Activated CD4-positive, alpha-beta T cell treated with anti-CD3 and anti-CD28 coated beads, Interleukin-2, Interleukin-4, amounts not matched to agents 100 ng/mL and 50 ng/mL, durations not matched to agents 16 hours and 8 hours (primary cell): Measurements from ENCODE around the gene FAM185A.
"Not testable (repeated sequence)": the region's sequence is repeated elsewhere in the genome, so short reads cannot be mapped to it uniquely, and the experiment has no call there.

Experiments used
- DNase-seq: peaks from one replicate; pipeline ENCODE4 v3.0.0-alpha.2; 2020; ENCODE audit warnings: low spot score

The FAM185A gene

DNA sequence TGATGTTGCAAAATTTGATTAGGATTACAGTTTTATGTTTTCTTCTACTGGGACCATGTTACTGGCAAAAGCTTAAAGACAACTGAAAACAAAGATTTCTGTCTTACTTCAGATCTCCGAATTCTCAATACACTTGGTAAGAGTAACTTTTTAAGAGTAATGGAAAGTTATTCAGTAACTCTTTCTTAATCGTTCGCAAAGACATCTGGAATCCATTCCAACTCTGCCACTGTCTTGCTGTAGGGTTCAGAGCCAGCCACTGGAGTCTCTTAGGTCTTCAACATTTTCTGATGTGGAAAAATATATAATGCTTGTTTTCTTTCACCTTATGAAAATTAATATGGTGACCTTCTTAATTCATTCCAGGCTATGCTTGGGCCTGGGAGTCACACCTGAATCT is 29.9 kb downstream of the FAM185A start:
- not testable (repeated sequence) for DNase-seq

DNA sequence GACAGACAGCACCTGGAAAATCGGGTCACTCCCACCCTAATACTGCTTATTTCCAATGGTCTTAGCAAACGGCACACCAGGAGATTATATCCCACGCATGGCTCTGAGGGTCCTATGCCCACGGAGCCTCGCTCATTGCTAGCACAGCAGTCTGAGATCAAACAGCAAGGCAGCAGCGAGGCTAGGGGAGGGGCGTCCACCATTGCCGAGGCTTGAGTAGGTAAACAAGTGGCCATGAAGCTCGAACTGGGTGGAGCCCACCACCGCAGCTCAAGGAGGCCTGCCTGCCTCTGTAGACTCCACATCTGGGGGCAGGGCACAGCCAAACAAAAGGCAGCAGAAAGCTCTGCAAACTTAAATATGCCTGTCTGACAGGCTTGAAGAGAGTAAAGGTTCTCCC is 32.1 kb downstream of the FAM185A start:
- not testable (repeated sequence) for DNase-seq

DNA sequence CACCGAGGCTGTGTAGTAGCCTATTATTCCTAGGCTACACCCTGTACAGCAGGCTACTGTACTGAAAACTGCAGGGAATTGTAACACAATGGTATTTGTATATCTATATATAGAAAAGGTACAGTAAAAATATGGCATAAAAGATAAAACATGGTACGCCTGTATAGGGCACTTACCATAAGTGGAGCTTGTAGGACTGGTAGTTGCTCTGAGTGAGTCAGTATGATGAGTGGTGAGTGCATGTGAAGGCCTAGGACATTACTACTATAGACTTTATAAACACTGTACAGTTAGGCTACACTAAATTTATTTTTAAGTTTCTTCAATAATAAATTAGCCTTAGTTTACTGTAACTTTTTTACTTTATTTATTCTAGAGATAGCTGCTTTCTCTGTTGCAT is 40.0 kb downstream of the FAM185A start:
- not testable (repeated sequence) for DNase-seq

DNA sequence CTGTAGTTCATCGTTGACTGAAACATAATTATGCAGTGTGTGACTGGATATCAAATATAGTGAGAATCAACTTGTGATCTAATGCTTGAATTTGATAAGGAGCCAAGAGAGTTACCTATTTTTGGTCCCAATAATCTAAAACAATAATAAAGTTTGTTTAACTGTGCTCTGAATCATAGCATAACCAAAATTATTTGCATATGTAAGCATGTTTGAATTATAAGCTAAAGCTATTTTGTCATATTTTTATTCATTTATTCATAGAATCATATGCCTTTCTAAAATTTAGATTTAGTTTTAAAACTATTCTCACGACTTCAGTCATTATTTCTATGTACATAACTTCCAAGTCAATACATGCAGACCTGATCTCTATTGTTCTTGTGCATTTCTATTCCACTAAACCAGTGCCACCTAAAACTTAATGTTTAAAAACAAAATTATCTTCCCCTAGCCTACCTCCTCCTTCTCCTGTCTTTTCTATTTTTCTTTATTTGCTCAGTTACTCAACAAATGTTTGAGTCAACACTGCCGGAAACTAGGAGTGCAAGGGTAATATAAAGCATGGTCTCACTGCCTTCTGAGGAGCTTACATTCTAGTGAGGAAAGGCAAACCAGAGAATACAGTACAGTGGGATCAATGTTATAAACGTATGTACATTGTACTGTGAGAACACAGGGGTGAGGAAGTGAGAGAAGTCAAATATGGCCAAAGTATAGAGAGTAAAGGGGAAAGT is 41.7 kb downstream of the FAM185A start:
- not testable (repeated sequence) for DNase-seq

DNA sequence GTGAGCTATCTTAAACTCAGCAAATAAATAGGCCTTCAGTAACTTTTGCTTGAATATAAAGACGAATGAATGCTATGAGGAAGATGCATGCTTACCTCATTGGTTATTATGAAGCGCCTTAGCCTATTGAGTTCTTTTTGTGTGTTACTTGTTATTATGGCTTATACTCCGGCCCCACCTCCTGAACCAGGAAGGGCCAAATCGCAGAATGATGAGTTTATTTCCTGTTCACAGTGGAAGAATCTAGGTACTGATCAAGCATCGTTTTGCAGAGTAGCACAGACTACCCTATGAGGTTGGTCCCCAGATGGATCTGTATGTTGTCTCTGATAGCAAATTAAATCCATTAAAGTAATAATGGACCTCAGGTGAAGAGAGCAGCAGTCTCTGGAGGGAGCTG is 42.6 kb downstream of the FAM185A start:
- DNase-seq = not testable (repeated sequence)

DNA sequence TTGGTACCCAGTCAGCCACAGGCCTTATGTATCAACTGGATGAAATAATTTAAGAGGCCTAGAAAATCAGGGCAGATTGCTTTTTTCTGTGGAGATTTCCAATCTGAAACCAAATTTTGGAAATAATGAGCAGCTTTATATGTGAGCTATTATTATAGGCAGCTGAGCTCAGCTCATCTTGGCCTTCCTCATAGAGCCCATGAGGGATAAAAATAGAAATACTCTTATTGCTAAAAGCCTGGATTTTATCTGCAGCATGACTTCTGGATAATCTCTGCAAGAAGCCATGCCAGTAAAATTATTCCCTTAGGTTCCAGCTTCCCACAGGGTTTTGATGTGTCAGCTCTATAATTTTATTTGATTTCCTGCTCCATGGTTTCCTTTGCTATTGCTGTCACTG is 43.0 kb downstream of the FAM185A start:
- DNase-seq = not testable (repeated sequence)

DNA sequence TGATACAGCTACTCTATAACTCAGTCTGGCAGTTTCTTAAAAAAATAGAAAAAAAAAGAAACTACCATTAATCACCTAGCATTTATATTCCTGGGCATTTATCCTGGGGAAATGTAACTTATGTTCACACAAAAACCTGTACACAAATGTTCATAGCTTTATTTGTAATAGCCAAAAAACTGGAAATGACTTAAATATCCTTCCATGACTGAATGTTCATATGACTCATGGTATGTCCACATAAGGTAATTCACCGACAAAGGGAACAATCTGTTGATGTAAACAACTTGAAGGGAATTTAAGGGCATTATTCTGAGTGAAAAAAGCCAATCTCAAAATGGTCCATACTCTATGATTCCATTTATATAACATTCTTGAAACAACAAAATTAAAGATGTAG is 45.8 kb downstream of the FAM185A start:
- not testable (repeated sequence) for DNase-seq

DNA sequence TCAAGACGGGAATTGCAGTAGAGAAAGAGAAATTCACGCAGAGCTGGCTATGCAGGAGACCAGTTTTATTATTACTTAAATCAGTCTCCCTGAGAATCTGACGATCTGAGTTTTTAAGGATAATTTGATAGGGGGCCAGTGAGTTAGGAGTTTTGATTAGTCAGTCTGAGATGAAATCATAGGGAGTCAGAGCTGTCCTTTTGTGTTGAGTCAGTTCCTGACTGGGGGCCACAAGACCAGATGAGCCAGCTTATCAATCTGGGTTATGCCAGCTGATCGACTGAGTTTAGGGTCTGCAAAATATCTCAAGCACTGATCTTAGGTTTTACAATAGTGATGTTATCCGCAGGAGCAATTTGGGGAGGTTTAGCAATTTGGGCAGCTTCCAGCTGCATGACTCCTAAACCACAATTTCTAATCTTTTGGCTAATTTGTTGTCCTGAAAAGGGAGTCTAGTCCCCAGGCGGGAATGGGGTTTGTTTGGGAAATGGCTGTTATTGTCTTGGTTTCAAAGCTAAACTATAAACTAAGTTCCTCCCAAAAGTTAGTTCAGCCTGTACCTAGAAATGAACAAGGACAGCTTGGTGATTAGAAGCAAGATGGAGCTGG is 47.3 kb downstream of the FAM185A start:
- not testable (repeated sequence) for DNase-seq

DNA sequence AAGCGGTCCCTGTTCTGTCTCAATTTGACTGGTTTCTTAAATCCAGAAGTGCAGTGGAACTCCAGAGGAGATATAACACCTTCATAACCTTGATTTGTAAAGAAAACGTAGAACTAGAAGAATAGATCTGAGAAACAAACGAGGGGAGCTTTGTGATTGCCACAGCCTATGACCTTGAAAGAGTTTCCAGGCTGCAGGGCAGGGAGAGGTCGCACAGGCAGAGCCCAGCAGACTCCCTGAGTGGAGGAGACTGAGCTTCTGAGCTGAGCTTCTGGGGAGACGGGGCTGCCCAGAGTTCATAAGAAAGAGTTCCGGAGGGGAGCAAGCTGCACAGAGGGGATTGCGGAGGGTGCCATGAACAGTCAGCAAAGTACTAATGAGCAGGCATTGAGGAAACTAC is 57.8 kb downstream of the FAM185A start:
- DNase-seq = no peak

DNA sequence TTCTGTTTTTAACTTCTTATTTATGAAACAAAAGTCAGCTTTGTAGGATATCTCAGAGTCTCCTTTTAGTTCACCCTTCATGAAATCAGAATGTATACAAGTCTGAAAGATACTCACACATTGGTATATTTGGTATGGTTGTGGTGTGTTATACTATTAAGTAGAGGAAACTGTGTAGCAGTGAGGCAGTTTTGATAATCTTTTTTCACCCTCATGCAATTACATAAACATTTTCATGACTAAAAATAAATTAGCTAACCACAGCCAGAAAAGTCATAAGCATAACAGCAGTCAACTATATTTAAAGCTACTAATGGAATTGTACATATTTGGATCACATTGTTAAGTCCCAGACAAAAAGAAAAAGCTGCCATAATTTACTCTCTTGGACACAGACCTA is 62.1 kb downstream of the FAM185A start:
- no peak for DNase-seq

DNA sequence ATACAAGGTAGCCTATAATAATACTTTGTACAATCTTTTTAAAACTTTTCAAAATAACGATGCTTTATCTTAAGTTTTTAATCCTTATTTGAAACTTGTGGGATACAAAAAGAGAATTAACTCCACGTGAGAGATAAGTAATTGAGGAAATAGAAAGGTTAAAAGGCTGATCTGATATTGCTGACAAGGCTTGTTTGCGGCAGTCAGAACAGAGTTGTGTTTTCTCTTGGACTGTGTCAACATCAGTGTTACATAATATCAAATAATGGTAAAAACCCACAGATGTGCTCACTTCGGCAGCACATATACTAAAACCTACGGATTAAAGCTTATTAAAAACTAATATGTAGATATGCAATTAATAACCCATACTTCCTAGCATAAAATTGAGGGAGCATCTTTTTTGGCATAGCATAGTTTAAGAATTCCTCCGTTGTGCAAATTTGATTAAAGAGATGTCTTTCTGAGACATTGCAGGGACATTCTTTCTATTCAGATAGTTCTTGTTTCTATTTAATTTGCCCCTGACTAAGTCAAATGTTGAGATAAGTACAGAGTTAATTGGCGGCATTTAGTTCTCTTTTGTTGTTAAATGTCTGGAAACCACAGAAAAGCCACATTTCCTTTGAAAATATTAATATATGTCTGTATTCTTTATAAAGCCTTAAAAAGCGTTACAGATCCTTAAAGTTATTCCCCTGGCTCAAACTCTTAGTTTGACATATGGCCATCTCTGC is 63.3 kb downstream of the FAM185A start:
- no peak for DNase-seq

DNA sequence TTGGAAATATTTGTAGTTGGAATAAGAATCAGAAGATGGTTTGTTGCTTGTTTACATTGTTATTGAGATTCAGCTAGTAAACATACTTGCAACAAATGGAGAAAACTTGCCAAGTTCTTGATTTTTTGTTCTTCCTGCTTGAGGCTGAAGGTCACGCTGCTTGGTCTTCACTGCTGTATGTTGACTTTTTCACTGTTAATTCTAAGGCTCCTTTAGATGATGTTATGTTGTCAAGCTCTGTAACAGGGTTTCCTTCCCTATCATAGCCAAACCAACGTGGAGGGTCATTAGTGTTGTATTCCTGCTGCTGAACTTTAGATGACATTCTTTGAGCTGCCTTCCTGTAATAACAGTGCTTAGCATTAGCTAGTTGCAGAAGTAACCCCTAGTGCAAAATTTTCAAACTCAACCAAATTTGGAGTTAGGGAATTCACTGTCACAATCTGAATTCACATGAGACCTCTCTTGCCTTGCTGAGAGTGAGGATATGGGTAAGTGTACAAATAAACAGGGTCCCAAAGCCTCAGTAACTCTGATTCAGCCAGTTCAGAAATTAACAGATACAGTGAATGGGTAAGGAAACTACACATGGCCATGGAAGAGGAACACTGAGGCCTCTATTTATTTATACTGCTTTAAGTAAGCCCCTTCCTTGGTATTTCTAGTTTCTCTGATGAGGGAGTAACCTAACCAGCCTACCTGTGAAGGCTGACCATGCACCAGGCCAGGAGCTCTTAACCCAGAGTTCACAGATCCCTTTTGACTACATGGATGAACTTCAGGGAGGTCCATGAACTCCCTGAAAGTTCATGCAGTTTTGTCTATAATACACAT is 64.6 kb downstream of the FAM185A start:
- DNase-seq = no peak

DNA sequence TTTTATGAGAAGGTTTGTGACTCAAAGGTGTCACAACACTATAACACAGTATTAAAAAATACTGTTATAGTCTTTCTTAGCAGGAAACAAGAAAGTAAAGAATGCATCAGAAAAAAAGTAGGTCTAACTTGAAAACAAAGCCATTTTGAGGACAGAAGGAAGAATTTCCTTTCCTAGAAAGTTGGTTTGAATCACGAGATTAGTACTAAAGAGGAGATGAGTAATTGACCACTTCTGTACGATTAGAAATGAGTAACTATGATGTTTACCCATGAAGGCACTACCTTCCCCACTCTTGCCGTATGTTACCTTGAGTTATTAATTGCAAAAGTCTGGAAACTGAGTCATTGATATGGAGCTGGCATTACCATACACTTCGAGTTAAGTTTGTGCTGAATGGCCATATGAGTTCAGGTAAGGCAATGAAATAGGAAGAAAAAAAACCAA is 65.2 kb downstream of the FAM185A start:
- peak; percentile 61 for DNase-seq

DNA sequence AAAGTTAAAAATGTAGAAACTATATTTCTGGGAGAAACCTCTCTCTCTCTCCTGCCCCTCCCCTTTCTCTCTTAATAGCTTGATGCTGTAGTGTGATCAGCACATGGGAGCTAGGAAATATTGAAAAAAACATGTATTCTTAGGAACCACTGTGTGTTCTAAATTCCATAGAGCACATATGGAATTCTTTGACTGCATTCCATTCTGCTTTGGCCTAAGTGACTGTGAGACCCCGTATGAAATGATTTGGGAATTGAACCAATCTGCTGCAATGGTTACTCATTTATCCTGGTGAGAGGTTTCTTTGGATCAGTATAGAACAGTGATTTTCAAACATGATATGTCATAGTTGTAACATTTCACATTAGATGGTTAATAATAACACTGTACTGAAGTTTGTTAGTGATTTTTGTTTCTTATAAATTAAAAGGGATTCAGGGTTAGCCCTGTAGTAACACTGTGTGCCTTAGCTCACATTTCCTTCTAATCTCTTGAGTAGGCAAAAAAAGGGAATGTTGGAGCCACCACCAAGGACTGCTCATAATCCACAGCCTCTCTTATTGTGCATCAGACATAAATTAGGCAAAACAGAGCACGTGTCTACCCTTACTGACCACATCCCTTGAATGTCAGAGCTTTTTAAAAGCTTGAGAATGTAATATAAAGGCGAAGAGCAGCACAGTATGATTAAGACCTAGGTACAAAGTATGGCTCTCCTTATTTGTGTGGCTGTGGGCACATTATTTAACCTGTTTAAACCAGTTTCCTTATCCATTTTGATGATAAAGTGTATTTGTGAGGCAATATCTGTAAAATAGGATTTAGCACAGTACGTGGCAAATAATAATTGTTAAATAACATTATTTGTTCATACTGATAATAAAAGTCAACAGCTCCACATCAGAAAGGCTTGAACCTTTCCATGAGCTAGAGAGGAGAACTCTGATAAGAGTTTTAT is 69.1 kb downstream of the FAM185A start:
- no peak for DNase-seq

DNA sequence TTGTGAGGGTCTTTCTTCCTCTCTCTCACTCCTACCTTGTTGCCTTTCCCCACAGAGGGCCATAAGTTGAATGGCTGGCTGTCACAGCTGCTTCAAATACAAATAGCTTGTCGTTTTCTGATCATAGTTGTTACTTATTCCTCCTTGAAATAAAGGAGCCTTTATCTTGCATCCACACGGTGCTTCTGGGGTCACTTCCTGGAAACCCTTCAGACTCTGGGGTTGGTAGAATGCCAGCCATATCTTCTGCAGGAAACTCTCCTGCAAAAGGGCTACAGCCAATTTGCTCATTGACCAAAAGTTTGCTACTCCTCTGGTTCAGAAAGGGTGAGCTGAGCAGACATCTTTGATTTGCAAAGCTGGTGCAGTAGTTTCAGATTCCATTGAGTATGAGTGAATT is 70.4 kb downstream of the FAM185A start:
- DNase-seq = no peak

DNA sequence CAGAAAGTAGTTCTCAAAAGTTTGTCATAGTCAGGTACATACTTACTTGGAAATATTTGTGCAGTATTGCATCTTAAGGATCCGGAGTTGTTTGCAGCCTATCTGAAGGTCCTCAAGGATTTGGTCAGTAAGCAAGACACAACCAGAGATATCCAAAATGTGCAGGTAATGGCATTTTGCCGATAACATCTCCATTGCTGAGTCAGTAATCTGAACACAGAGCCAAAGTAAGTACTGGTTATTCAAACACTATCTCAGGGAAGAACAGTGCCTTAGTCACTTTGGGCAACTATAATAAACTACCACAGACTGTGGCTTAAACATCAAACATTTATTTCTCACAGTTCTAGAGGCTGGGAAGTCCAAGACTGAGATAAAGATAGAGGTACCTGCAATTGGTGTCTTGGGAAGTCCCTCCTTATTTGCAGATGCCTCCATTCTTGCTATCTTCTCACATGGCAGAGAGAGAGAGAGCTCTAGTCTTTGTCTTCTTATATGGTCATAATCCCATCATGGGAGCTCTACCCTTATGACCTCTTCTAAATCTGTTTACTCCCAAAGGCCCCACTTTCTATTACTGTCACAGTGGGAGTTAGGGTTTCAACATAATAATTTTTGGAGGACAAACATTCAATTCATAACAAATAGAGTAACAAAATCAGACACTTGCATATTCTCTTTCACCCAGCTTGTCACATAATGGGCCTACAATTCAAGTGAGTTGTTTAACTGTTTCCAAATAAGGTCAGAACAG is 73.4 kb downstream of the FAM185A start:
- DNase-seq = no peak

DNA sequence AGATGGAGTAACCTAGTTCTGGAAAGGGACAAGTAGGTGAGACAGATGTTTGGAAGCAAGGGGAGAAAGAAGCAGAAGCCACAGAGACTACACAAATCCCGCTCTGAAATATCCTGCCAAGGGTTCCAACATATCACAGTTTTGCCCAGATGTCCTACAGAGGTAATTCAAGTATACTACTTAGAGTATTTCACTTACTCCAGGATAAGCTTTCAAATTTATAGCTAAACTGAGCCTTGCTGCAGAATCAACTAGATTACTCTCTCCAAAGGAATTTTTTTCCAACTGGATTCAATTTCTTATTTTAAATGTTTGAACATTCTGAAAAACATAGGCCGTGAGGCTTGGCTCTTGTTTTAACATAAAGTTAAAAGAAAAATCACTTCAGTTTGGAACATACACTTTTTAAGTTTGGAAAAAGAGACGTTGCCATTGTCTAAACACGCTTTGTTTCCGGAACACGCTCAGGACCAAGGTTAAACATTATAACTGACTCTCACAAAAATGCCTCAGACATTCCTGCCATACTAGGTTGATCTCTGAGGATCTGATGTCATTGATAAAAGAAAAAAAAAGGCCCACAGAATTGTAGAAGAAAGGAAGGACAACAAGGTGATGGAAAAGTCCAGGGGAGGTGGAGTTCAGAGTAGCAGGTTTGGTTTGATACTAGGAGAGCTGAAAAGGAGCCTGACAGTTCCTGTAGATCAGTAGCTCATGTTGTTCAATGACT is 74.8 kb downstream of the FAM185A start:
- no peak for DNase-seq

DNA sequence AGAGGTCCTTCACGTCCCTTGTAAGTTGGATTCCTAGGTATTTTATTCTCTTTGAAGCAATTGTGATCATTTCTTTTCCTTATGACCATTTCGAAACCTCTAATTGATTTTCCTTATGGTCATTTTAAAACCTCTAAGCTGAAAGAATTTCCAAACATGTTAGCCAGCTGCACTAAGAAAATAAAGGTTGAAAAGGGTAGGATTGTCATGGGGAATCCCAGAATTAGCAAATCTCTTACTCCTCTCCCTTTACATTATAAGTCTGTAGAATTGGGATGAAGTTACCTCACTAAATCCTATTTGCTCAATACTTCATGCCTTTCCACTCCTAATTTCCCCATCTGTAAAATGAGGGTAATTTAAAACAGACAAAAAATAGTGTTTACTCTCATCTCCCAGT is 79.5 kb downstream of the FAM185A start:
- no peak for DNase-seq

DNA sequence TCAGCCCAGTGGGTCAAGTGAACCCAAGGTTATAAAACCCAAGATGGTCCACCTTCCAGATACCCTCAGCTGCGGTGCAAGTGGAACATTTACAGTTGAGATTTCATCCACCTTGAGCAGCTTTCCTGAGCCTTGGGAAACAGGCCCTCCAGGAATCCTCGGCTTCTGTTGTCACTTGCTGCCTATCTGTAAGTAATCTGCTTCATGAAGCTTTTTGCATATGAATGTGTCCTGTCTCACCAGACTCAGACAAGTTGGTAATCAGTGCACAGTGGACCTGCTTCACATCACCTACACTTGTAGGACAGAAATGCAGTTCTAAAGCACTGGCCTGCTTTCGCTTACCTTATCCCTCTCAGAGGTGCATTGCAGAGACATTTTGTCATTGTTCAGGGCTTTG is 80.3 kb downstream of the FAM185A start:
- no peak for DNase-seq

DNA sequence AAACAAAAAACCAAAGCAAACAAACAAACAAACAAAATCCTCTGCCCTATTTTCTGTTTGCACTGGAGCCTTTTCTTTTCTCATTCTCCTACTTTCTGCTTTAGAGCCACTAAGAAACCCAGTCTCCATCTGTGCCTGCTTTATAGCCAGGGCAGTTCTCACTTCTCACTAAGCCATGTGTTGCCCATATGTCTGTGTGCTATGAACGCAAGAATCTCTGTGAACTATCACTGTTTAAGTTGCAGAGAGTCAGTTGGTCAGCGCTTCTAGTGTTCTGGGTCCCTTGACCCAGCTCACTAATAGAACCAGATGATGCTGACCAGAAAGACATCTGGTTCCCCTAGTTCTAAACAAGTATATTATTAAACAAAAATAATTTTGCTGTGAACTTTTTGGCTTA is 81.4 kb downstream of the FAM185A start:
- no peak for DNase-seq
